H1 (cell line): Measurements from ENCODE around the gene LRRC55. TPM values are rescaled to one million over a fixed set of nuclear protein-coding genes. Genes with fewer than 3 reads are reported as not detected.

Experiments
- CTCF ChIA-PET: fragments of 300-600 bp; sonication (Branson Sonifier 250); formaldehyde crosslinking; loops from one replicate; lab custom pipeline; 2021; ENCODE audit not compliant: partially characterized antibody; lab: Charles Lee
- POLR2A ChIA-PET: fragments of 300-600 bp; sonication (Branson Sonifier 250); formaldehyde crosslinking; loops from one replicate; lab custom pipeline; 2021; ENCODE audit warnings: inconsistent platforms; ENCODE audit not compliant: partially characterized antibody; lab: Charles Lee
- DNase-seq, 2 experiments: peaks; one replicate each; pipeline versions ENCODE4 v3.0.0 to v3.0.0-alpha.2; 2010 to 2022; ENCODE audit warnings: low spot score in 2 of 2, low read depth in 1 of 2, mixed read lengths in 1 of 2
- FAIRE-seq: peaks from 2 replicates; lab custom pipeline; 2011; peaks lifted over from hg19 to GRCh38; lab: Jason Lieb, UNC
- H2AFZ ChIP-seq: 2 replicates; pipeline ENCODE4 v1.8.1; 2012; ENCODE audit warnings: low read length, inconsistent platforms
- H2AK5ac ChIP-seq: 2 replicates; pipeline ENCODE4 v1.6.1; 2013; ENCODE audit warnings: low read depth, low read length
- H2BK120ac ChIP-seq: replicated peaks from 2 replicates; pipeline ENCODE3; 2013; ENCODE audit warnings: low read depth, low read length, inconsistent platforms
- H2BK12ac ChIP-seq: 2 replicates; pipeline ENCODE4 v1.6.1; 2013; ENCODE audit warnings: low read depth, low read length
- H2BK15ac ChIP-seq: 2 replicates; pipeline ENCODE4 v1.6.1; 2013; ENCODE audit warnings: low read length
- H2BK20ac ChIP-seq: 2 replicates; pipeline ENCODE4 v1.6.1; 2013; ENCODE audit warnings: low read length
- H2BK5ac ChIP-seq: 2 replicates; pipeline ENCODE4 v1.6.1; 2013; ENCODE audit warnings: low read depth, low read length
- H3K14ac ChIP-seq: 2 replicates; pipeline ENCODE4 v1.6.1; 2013; ENCODE audit warnings: inconsistent platforms; ENCODE audit not compliant: insufficient read length
- H3K18ac ChIP-seq: 2 replicates; pipeline ENCODE4 v1.6.1; 2013; ENCODE audit warnings: low read length; ENCODE audit errors: extremely low read depth
- H3K23ac ChIP-seq: 2 replicates; pipeline ENCODE4 v1.6.1; 2013; ENCODE audit warnings: inconsistent platforms; ENCODE audit not compliant: insufficient read length
- H3K23me2 ChIP-seq: 2 replicates; pipeline ENCODE4 v1.6.1; 2013; ENCODE audit warnings: low read depth, low read length
- H3K27ac ChIP-seq: 2 replicates; pipeline ENCODE4 v1.6.1; 2011; ENCODE audit warnings: low read depth, low read length, inconsistent platforms
- H3K27me3 ChIP-seq, 4 experiments: replicated peaks in 1 of 4; 1 replicate in 1 of 4; 2 replicates in 3 of 4; pipeline versions ENCODE4 v1.6.1 to v1.8.1; 2011 to 2013; ENCODE audit warnings: low read length in 3 of 4, mild to moderate bottlenecking in 3 of 4, inconsistent platforms in 2 of 4, mixed read lengths in 2 of 4, moderate library complexity in 1 of 4; ENCODE audit not compliant: control insufficient read depth in 3 of 4, insufficient read depth in 3 of 4; ENCODE audit errors: extremely low read depth in 1 of 4
- H3K36me3 ChIP-seq, 4 experiments: 2 replicates each; pipeline versions ENCODE4 v1.6.1 to v1.8.1; 2011 to 2013; ENCODE audit warnings: mild to moderate bottlenecking in 4 of 4, low read length in 3 of 4, moderate library complexity in 2 of 4, control low read depth in 1 of 4, inconsistent platforms in 1 of 4; ENCODE audit not compliant: insufficient read depth in 4 of 4, control insufficient read depth in 2 of 4
- H3K4ac ChIP-seq: replicated peaks from 2 replicates; pipeline ENCODE3; 2013; ENCODE audit warnings: low read length, low read depth, mixed read lengths, inconsistent platforms; ENCODE audit not compliant: insufficient read length
- H3K4me1 ChIP-seq, 4 experiments: replicated peaks in 1 of 4; 1 replicate in 1 of 4; 2 replicates in 3 of 4; pipeline versions ENCODE4 v1.6.1 to v1.8.1; 2011 to 2013; ENCODE audit warnings: low read length in 3 of 4, inconsistent platforms in 2 of 4, mixed read lengths in 1 of 4; ENCODE audit not compliant: insufficient read depth in 4 of 4, control insufficient read depth in 3 of 4
- H3K4me2 ChIP-seq, 2 experiments: 2 replicates each; pipeline versions ENCODE4 v1.6.1 to v1.8.1; 2011 to 2013; ENCODE audit warnings: low read depth in 2 of 2, low read length in 2 of 2, control low read depth in 1 of 2, inconsistent platforms in 1 of 2, mild to moderate bottlenecking in 1 of 2; ENCODE audit not compliant: insufficient read depth in 1 of 2
- H3K4me3 ChIP-seq, 4 experiments: fragments of 200-600, 300-600 bp in 1 of 4; sonication (generic), shearing (Covaris generic), sonication (Bioruptor Twin) in 1 of 4; 2 replicates each; pipeline versions ENCODE4 v1.5.1 to v1.8.1; 2011 to 2016; ENCODE audit warnings: low read length in 4 of 4, low read depth in 3 of 4, control low read depth in 2 of 4, inconsistent platforms in 2 of 4, mild to moderate bottlenecking in 2 of 4, mixed read lengths in 1 of 4, moderate library complexity in 1 of 4; ENCODE audit not compliant: insufficient read depth in 2 of 4; ENCODE audit errors: extremely low read depth in 1 of 4
- H3K56ac ChIP-seq: replicated peaks from 2 replicates; pipeline ENCODE3; 2013; ENCODE audit warnings: low read depth, mild to moderate bottlenecking, mixed read lengths, low read length, inconsistent platforms; ENCODE audit not compliant: insufficient read length
- H3K79me1 ChIP-seq: 2 replicates; pipeline ENCODE4 v1.6.1; 2013; ENCODE audit warnings: low read depth, low read length, control low read depth
- H3K79me2 ChIP-seq, 2 experiments: 2 replicates each; pipeline versions ENCODE4 v1.6.1 to v1.8.1; 2012 to 2013; ENCODE audit warnings: low read length in 2 of 2, mild to moderate bottlenecking in 2 of 2, inconsistent platforms in 1 of 2; ENCODE audit not compliant: insufficient read depth in 2 of 2, control insufficient read depth in 1 of 2
- H3K9ac ChIP-seq, 4 experiments: replicated peaks in 1 of 4; 1 replicate in 1 of 4; 2 replicates in 3 of 4; pipeline versions ENCODE4 v1.6.1 to v1.8.1; 2011 to 2013; ENCODE audit warnings: low read depth in 3 of 4, low read length in 3 of 4, control low read depth in 2 of 4, mild to moderate bottlenecking in 2 of 4, moderate library complexity in 2 of 4, inconsistent platforms in 1 of 4; ENCODE audit errors: extremely low read depth in 1 of 4
- H3K9me3 ChIP-seq, 2 experiments: 2 replicates each; pipeline versions ENCODE4 v1.6.1 to v1.8.1; 2012 to 2013; ENCODE audit warnings: mild to moderate bottlenecking in 2 of 2, moderate library complexity in 2 of 2, control low read depth in 1 of 2, inconsistent platforms in 1 of 2, low read depth in 1 of 2, low read length in 1 of 2, mixed read lengths in 1 of 2; ENCODE audit not compliant: insufficient read depth in 2 of 2
- H4K20me1 ChIP-seq, 2 experiments: replicated peaks in 1 of 2; 2 replicates each; pipeline versions ENCODE3 to v1.8.1; 2011 to 2013; ENCODE audit warnings: inconsistent platforms in 2 of 2, low read length in 2 of 2, mild to moderate bottlenecking in 1 of 2; ENCODE audit not compliant: insufficient read depth in 2 of 2, control insufficient read depth in 1 of 2
- H4K5ac ChIP-seq: 2 replicates; pipeline ENCODE4 v1.6.1; 2013; ENCODE audit warnings: low read length, low read depth, mixed read lengths, inconsistent platforms; ENCODE audit not compliant: insufficient read length
- H4K8ac ChIP-seq: 2 replicates; pipeline ENCODE4 v1.8.0; 2013; ENCODE audit warnings: mild to moderate bottlenecking, moderate library complexity, low read length, inconsistent platforms; ENCODE audit not compliant: insufficient read depth; ENCODE audit errors: extremely low read depth
- H4K91ac ChIP-seq: replicated peaks from 2 replicates; pipeline ENCODE3; 2013; ENCODE audit warnings: low read length, mixed read lengths, inconsistent platforms; ENCODE audit not compliant: insufficient read length
- POLR2AphosphoS5 ChIP-seq: IDR thresholded peaks from 2 replicates; pipeline ENCODE4 v1.6.1; 2011; ENCODE audit warnings: low read depth, low read length
- WGBS, 2 experiments: shearing (Covaris generic) in 1 of 2; methylation state at CpG; one replicate each; pipeline versions ENCODE4 v1.1.6 to v1.1.7; 2013 to 2015; ENCODE audit warnings: low lambda C conversion rate in 2 of 2, mixed read lengths in 2 of 2, inconsistent platforms in 1 of 2, low coverage in 1 of 2, missing lambda C conversion rate in 1 of 2; ENCODE audit not compliant: insufficient replicate concordance in 2 of 2, insufficient coverage in 1 of 2, insufficient read length in 1 of 2; ENCODE audit errors: extremely low coverage in 1 of 2, missing lambda C conversion rate in 1 of 2; 5-methylcytosine and 5-hydroxymethylcytosine counted together
- polyA plus RNA-seq, 7 experiments: library from polyadenylated mRNA; depleted of rRNA in 3 of 7; stranded (reverse) in 5 of 7; unstranded in 2 of 7; fragments of >200 nt in 5 of 7; fragments of 200-250 nt in 2 of 7; gene quantifications; 1 replicate in 5 of 7; 2 replicates in 1 of 7; 4 replicates in 1 of 7; pipeline versions ENCODE4 v1.2.1 to v1.2.3, GENCODE V29; 2011 to 2013; ENCODE audit warnings: missing spikeins in 2 of 7, mixed read lengths in 2 of 7
- total RNA-seq: library from RNA; stranded (reverse); fragmentation: NEBNext Ultra II Directional; extraction: Animal tissue kit (Norgen Biotek cat#: 25700); gene quantifications from 2 replicates; pipeline ENCODE4 v1.2.1, GENCODE V29; 2021
- TF ChIP-seq, protein P1 (sequence below), 3 experiments: IDR thresholded peaks; 1 replicate in 2 of 3; 2 replicates in 1 of 3; pipeline versions ENCODE4 v1.5.1 to v1.6.1; 2011; ENCODE audit warnings: low read length in 3 of 3, mild to moderate bottlenecking in 3 of 3, inconsistent platforms in 2 of 3, low read depth in 1 of 3, moderate library complexity in 1 of 3; ENCODE audit not compliant: insufficient read depth in 1 of 3; ENCODE audit errors: control extremely low read depth in 1 of 3

Gene LRRC55
- total and polyA plus RNA-seq, 2 of the 8 experiments (the other 6 are each of a cell fraction or from before 2014, with no cell fraction given), result 0.62 to 1.1 TPM

DNA sequence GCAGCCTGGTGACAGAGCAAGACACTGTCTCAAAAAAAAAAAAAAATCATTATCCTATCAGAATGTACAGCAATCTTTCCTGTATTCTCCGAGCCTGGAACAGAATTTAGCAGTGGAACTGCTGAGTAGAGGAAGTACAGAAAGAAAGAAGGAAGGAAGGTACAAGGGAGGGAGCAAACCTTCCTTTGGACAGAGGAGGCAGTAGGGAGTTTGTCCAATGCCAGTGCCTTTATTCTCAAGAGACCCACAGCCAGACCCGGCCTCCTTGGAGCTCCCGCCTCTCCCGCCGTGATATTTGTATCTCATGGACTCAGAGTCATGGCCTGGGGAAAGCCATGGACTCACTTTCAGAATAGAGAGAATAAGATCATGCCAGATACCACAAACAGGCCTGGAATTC lies 37.7 kb upstream of the LRRC55 start:
- WGBS, 2 experiments, result 92% methylated on average over 5 of the region's 5 CpGs; no CpG with 5 or more reads in 1 of the 2 experiments
- no peak overlapping the region for H2BK120ac ChIP-seq
- no peak for TF ChIP-seq POLR2AphosphoS5
- TF ChIP-seq, protein P1, sequence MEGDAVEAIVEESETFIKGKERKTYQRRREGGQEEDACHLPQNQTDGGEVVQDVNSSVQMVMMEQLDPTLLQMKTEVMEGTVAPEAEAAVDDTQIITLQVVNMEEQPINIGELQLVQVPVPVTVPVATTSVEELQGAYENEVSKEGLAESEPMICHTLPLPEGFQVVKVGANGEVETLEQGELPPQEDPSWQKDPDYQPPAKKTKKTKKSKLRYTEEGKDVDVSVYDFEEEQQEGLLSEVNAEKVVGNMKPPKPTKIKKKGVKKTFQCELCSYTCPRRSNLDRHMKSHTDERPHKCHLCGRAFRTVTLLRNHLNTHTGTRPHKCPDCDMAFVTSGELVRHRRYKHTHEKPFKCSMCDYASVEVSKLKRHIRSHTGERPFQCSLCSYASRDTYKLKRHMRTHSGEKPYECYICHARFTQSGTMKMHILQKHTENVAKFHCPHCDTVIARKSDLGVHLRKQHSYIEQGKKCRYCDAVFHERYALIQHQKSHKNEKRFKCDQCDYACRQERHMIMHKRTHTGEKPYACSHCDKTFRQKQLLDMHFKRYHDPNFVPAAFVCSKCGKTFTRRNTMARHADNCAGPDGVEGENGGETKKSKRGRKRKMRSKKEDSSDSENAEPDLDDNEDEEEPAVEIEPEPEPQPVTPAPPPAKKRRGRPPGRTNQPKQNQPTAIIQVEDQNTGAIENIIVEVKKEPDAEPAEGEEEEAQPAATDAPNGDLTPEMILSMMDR (IDR thresholded peaks at IDR 0.05; ENCODE audit: control extremely low read depth in 1 of 3, insufficient read depth in 1 of 3, low read depth in 1 of 3, low read length in 3 of 3), result peak in 1 of 3 experiments; percentile 38; a peak in 1 of 4 replicates
- H3K14ac ChIP-seq, result no peak overlapping the region
- H3K4me3 ChIP-seq, result no peak overlapping the region
- H3K4me2 ChIP-seq, result no peak overlapping the region
- DNase-seq (no peak), FAIRE-seq (no peak)
- H3K9ac ChIP-seq, result no peak overlapping the region
- ChIA-PET CTCF (interaction anchor here (0.6 to 3.2 kb wide), 15 partner anchors 10 to 325 kb away, joined by 3 to 21 read pairs (median 4); no protein-coding TSS in a partner anchor), POLR2A (no interaction called here)
- H3K23me2 ChIP-seq, result no peaks in the 10 kb centered on the region; the same call in 1 of the 2 replicates
- H4K20me1 ChIP-seq, result no peaks in the 10 kb centered on the region
- H3K79me2 ChIP-seq, result no peaks in the 10 kb centered on the region
- no peak overlapping the region for H2AFZ ChIP-seq
- no peaks in the 10 kb centered on the region for H3K4me1 ChIP-seq
- H2BK5ac ChIP-seq, result no peak overlapping the region
- no peak overlapping the region for H2AK5ac ChIP-seq
- H3K4ac ChIP-seq, result no peak overlapping the region
- H4K5ac ChIP-seq, result no peak overlapping the region
- no peaks in the 10 kb centered on the region for H3K79me1 ChIP-seq
- H3K36me3 ChIP-seq, result no peaks in the 10 kb centered on the region
- no peak overlapping the region for H4K8ac ChIP-seq
- no peak overlapping the region for H3K56ac ChIP-seq
- H2BK15ac ChIP-seq, result no peak overlapping the region
- H4K91ac ChIP-seq, result no peak overlapping the region
- H3K9me3 ChIP-seq, result no peaks in the 10 kb centered on the region
- no peaks in the 10 kb centered on the region for H3K27me3 ChIP-seq
- H3K27ac ChIP-seq, result no peak overlapping the region
- H3K23ac ChIP-seq, result no peak overlapping the region
- H3K18ac ChIP-seq, result no peak overlapping the region
- no peak overlapping the region for H2BK12ac ChIP-seq
- no peak overlapping the region for H2BK20ac ChIP-seq
